Ovary (tissue), 9 donors: ENCODE measurements around the gene CXCL9. TPM values are rescaled to one million over a fixed set of nuclear protein-coding genes. Genes with fewer than 3 reads are reported as not detected.

Experiments used
- DNase-seq, 5 donors: peaks; one replicate each; pipeline ENCODE4 v3.0.0-alpha.2; 2019 to 2020
- H3K27ac ChIP-seq, 2 donors: fragments of 200-600 bp; one replicate each; pipeline versions ENCODE4 v1.5.1 to v1.8.0; 2019 to 2022
- H3K27me3 ChIP-seq: fragments of 200-600 bp; one replicate; pipeline ENCODE4 v1.8.0; 2022
- H3K36me3 ChIP-seq: fragments of 200-600 bp; sonication (generic); one replicate; pipeline ENCODE4 v1.5.1; 2019
- H3K4me1 ChIP-seq: one replicate; pipeline ENCODE4 v1.8.1; 2013; ENCODE audit warnings: mild to moderate bottlenecking, moderate library complexity; ENCODE audit not compliant: insufficient read depth
- H3K4me3 ChIP-seq: fragments of 200-600 bp; sonication (generic); one replicate; pipeline ENCODE4 v1.5.1; 2017
- H3K9me3 ChIP-seq, 2 donors: fragments of 200-600 bp in 1 of 2; sonication (generic) in 1 of 2; one replicate each; pipeline versions ENCODE4 v1.5.1 to v1.8.1; 2013 to 2019; ENCODE audit warnings: mild to moderate bottlenecking in 1 of 2, moderate library complexity in 1 of 2
- CTCF ChIP-seq, 3 donors: fragments of 450-650 bp in 2 of 3; fragments of 200-600 bp in 1 of 3; IDR thresholded peaks; one replicate each; pipeline versions ENCODE4 v1.5.1 to v1.8.0; 2016 to 2022; ENCODE audit warnings: antibody characterized with exemption in 3 of 3, mild to moderate bottlenecking in 1 of 3
- EP300 ChIP-seq: sonication (generic); formaldehyde crosslinking; IDR thresholded peaks from one replicate; pipeline ENCODE4 v1.6.1; 2017; ENCODE audit warnings: antibody characterized with exemption
- POLR2A ChIP-seq: fragments of 450-650 bp; IDR thresholded peaks from one replicate; pipeline ENCODE4 v1.6.1; 2017; ENCODE audit warnings: antibody characterized with exemption, mild to moderate bottlenecking, moderate library complexity
- WGBS, 3 donors: extraction: QIAGEN DNeasy Blood & Tissue Kit in 1 of 3; methylation state at CpG; one replicate each; pipeline versions ENCODE4 v1.1.5 to v1.1.7; 2013 to 2017; 5-methylcytosine and 5-hydroxymethylcytosine counted together
- intact Hi-C, 4 donors: fragments of 100-400 bp; cut with DNase I; formaldehyde crosslinking; loops; one replicate each; pipeline versions ENCODE4 v1.11.0 to v1.15.1; 2022 to 2023
- polyA plus RNA-seq, 2 donors: library from polyadenylated mRNA; stranded (reverse); fragments of 200-250 nt in 1 of 2; fragments of 350-450 nt in 1 of 2; fragmentation: Illumina TruSeq in 1 of 2; extraction: RNeasy Lipid Tissue Mini Kit (QIAGEN cat#74804) in 1 of 2; gene quantifications; one replicate each; pipeline ENCODE4 v1.2.3, GENCODE V29; 2013 to 2014
- total RNA-seq, 7 donors: library from RNA; depleted of rRNA in 2 of 7; stranded (reverse); fragments of >200 nt in 2 of 7; fragmentation: NEBNext Ultra II Directional in 3 of 7; extraction: Animal tissue kit (Norgen Biotek cat#: 25700) in 3 of 7; gene quantifications; one replicate each; pipeline versions ENCODE4 v1.1.0 to v1.2.4, GENCODE V29; 2016 to 2023
- donor health status: DM: no; HTN: no; CAD: no; lungs with moderate emphysema.
- donor health status: DM: no; HTN: no; CAD: no.
- donor health status: Bipolar disorder and iron deficiency.
- donor health status: DM: yes; HTN: yes; CAD: no.
- donor health status: DM: no; HTN: no; CAD: no.
- donor health status: DM: yes; HTN: yes; CAD: no.

Gene CXCL9
- total and polyA plus RNA-seq, 9 donors: 0.06 to 8.2 (median 0.20) TPM; not detected in 4

GRCh38 chr4:76010576-76010975 lies 3.3 kb upstream of the CXCL9 start:
- H3K4me3 ChIP-seq: no peak overlapping the region
- DNase-seq: no peak
- intact Hi-C loops: no loop called here
- H3K36me3 ChIP-seq: no peaks in the 10 kb centered on the region
- no peaks in the 10 kb centered on the region for H3K27me3 ChIP-seq
- no peaks in the 10 kb centered on the region for H3K9me3 ChIP-seq
- H3K27ac ChIP-seq: no peak overlapping the region
- H3K4me1 ChIP-seq: no peaks in the 10 kb centered on the region
- TF ChIP-seq POLR2A (no peak), CTCF (IDR thresholded peaks at IDR 0.05) (no peak), EP300 (no peak)
- 96 to 97% (median 97%) methylated on average over 13 of the region's 13 CpGs for WGBS, 3 donors

- Histone ChIP-seq H3K4me1 (no peaks in the 10 kb centered on the region), H3K27ac (no peak overlapping the region), H3K9me3 (no peaks in the 10 kb centered on the region), H3K36me3 (no peaks in the 10 kb centered on the region), H3K27me3 (no peaks in the 10 kb centered on the region), H3K4me3 (no peak overlapping the region)
- 81 to 85% (median 85%) methylated on average over 5 of the region's 5 CpGs for WGBS, 3 donors
- no peak for TF ChIP-seq EP300
- no peak for TF ChIP-seq POLR2A
- TF ChIP-seq CTCF (IDR thresholded peaks at IDR 0.05): no peak
- intact Hi-C loops: loop anchor here in 1 of 4 donors (10.0 kb wide), 1 partner anchor 485 kb away; no protein-coding TSS in a partner anchor
- no peak for DNase-seq
Observed at GRCh38 chr4:76009311-76009710, 2.0 kb upstream of the CXCL9 start.

- Histone ChIP-seq H3K36me3 (no peaks in the 10 kb centered on the region), H3K9me3 (no peaks in the 10 kb centered on the region), H3K4me1 (no peaks in the 10 kb centered on the region), H3K4me3 (no peak overlapping the region), H3K27me3 (no peaks in the 10 kb centered on the region), H3K27ac (no peak overlapping the region)
- WGBS, 3 donors: 78 to 81% (median 80%) methylated on average over 3 of the region's 3 CpGs
- TF ChIP-seq CTCF (IDR thresholded peaks at IDR 0.05) (no peak), EP300 (no peak), POLR2A (no peak)
- DNase-seq: no peak
- intact Hi-C loops: loop anchor here in 1 of 4 donors (10.0 kb wide), 1 partner anchor 491 kb away; no protein-coding TSS in a partner anchor
Observed at GRCh38 chr4:76003620-76004019, 3.7 kb downstream of the CXCL9 start.

GRCh38 chr4:76003035-76003434 lies 4.3 kb downstream of the CXCL9 start:
- intact Hi-C loops: loop anchor here in 1 of 4 donors (10.0 kb wide), 1 partner anchor 492 kb away; no protein-coding TSS in a partner anchor
- Histone ChIP-seq H3K27me3 (no peaks in the 10 kb centered on the region), H3K4me1 (no peaks in the 10 kb centered on the region), H3K9me3 (no peaks in the 10 kb centered on the region), H3K27ac (no peak overlapping the region), H3K4me3 (no peak overlapping the region), H3K36me3 (no peaks in the 10 kb centered on the region)
- DNase-seq: no peak
- 55 to 76% (median 65%) methylated on average over 2 of the region's 2 CpGs for WGBS, 3 donors
- TF ChIP-seq CTCF (IDR thresholded peaks at IDR 0.05): no peak
- TF ChIP-seq POLR2A: no peak
- TF ChIP-seq EP300: no peak
